ENCODE results near the gene LKAAEAR1. TPM values are rescaled to one million over a fixed set of nuclear protein-coding genes. Genes with fewer than 3 reads are reported as not detected.
A peak's percentile ranks its signal among the peaks of the same experiment; 100 is the strongest.

LKAAEAR1 gene
- total and polyA plus RNA-seq, 2 donors from 2014 or later: 0.31 TPM; not detected in 1

DNA sequence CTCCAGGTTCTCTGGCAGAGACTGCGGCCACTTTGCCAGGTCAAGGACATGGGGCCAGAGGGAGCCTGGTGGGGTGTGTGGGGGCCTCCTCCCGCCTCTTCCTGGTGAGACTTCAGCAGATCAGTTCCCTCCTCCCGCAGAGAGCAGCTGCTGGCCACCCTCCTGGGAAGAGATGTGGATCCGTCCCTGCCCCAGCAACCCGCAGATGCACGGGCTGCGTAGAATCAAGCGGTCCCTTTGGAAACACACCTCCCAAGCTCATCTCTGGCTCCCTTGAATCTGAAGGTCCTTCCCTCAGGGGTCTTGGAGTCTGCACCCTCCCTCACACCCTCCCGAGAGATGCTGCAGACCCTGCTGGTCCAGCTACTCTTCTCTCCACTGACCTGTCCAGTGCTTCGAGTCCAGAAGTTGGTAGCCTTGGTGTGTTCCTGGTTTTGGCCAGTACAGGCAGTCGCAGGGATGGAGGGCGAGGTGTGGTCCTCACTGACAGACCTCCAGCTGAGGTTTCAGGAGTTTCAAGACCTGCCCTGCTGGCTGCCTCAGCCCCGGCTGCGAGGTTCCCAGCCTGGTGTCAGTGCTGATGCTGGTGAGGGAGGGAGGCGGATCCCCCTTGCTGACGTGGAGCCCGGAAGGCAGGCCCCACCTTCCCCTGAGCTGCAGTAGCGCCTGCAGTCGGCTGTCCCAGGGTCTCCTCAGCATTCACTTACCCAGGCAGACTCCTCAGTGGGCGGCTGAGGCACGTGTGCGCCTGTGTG is 23.0 kb upstream of the LKAAEAR1 start, which contains the start of gene NPBWR2:
TSS of gene NPBWR2 (minus strand) at position 585 of the 755 bp plus-strand sequence. CDS start 734 bp downstream, outside the sequence.
- no peaks in the 10 kb centered on the region for H3K27me3 ChIP-seq (ENCODE audit: control insufficient read depth, insufficient read depth, low read length)
- peak in 2 of 5 donors; percentile 16 to 59 for DNase-seq
- H3K9me3 ChIP-seq (ENCODE audit: control insufficient read depth in 2 of 3, insufficient read depth in 1 of 3, low read length in 3 of 3): no peaks in the 10 kb centered on the region
- H3K27ac ChIP-seq (ENCODE audit: low read depth in 2 of 2, low read length in 2 of 2): no peak within 1 kb of the TSS
- H3K4me1 ChIP-seq (ENCODE audit: control insufficient read depth in 2 of 3, insufficient read depth in 2 of 3, low read depth in 1 of 3, low read length in 3 of 3): no peaks in the 10 kb centered on the region
- FAIRE-seq: no peak
- no peak within 1 kb of the TSS for H3K4me3 ChIP-seq (ENCODE audit: low read length in 3 of 3)
- H3K36me3 ChIP-seq (ENCODE audit: control insufficient read depth in 2 of 3, insufficient read depth in 3 of 3, low read length in 3 of 3): no peaks in the 10 kb centered on the region
- intact Hi-C loops (cut with DNase I): no loop called here
- TF ChIP-seq, protein P1, sequence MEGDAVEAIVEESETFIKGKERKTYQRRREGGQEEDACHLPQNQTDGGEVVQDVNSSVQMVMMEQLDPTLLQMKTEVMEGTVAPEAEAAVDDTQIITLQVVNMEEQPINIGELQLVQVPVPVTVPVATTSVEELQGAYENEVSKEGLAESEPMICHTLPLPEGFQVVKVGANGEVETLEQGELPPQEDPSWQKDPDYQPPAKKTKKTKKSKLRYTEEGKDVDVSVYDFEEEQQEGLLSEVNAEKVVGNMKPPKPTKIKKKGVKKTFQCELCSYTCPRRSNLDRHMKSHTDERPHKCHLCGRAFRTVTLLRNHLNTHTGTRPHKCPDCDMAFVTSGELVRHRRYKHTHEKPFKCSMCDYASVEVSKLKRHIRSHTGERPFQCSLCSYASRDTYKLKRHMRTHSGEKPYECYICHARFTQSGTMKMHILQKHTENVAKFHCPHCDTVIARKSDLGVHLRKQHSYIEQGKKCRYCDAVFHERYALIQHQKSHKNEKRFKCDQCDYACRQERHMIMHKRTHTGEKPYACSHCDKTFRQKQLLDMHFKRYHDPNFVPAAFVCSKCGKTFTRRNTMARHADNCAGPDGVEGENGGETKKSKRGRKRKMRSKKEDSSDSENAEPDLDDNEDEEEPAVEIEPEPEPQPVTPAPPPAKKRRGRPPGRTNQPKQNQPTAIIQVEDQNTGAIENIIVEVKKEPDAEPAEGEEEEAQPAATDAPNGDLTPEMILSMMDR (IDR thresholded peaks at IDR 0.05; ENCODE audit: borderline replicate concordance, extremely low read depth, insufficient read depth): no peak
- no peak within 1 kb of the TSS for H3K9ac ChIP-seq (ENCODE audit: low read length in 3 of 3)

DNA sequence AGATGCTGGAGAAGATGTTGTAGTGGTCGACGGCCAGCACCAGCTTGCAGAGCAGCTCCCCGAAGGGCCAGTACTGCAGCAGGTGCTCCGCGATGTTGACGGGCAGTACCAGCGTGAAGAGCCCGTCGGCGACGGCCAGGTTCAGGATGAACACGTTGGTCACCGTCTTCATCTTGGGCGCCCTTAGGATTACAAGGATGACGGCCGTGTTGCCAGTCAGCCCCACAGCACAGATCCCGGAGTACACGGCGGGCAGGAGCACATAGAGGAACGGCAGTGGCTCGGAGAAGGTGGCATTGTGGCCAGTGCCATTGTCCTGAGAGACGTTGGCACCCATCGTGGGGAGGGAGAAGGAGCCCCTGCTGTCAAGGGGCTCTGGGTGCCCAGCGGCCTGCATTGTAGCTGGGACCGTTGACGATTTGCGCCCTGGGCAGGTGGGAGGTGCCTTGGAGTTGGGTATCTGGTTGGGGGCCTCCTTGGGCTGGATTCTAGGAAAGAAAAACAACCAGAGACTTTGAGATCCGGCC is 22.3 kb upstream of the LKAAEAR1 start:
- no peaks in the 10 kb centered on the region for H3K36me3 ChIP-seq (ENCODE audit: control insufficient read depth in 2 of 3, insufficient read depth in 3 of 3, low read length in 3 of 3)
- TF ChIP-seq, protein P1 (IDR thresholded peaks at IDR 0.05; ENCODE audit: borderline replicate concordance, extremely low read depth, insufficient read depth): no peak
- H3K4me1 ChIP-seq (ENCODE audit: control insufficient read depth in 2 of 3, insufficient read depth in 2 of 3, low read depth in 1 of 3, low read length in 3 of 3): no peaks in the 10 kb centered on the region
- FAIRE-seq (no peak), DNase-seq (peak in 1 of 5 donors; percentile 59)
- intact Hi-C loops (cut with DNase I): no loop called here
- no peak overlapping the region for H3K9ac ChIP-seq (ENCODE audit: low read length in 3 of 3)
- H3K27me3 ChIP-seq (ENCODE audit: control insufficient read depth, insufficient read depth, low read length): peaks cover 2% of the 10 kb centered on the region
- no peak overlapping the region for H3K4me3 ChIP-seq (ENCODE audit: low read length in 3 of 3)
- H3K27ac ChIP-seq (ENCODE audit: low read depth in 2 of 2, low read length in 2 of 2): no peak overlapping the region
- H3K9me3 ChIP-seq (ENCODE audit: control insufficient read depth in 2 of 3, insufficient read depth in 1 of 3, low read length in 3 of 3): no peaks in the 10 kb centered on the region

DNA sequence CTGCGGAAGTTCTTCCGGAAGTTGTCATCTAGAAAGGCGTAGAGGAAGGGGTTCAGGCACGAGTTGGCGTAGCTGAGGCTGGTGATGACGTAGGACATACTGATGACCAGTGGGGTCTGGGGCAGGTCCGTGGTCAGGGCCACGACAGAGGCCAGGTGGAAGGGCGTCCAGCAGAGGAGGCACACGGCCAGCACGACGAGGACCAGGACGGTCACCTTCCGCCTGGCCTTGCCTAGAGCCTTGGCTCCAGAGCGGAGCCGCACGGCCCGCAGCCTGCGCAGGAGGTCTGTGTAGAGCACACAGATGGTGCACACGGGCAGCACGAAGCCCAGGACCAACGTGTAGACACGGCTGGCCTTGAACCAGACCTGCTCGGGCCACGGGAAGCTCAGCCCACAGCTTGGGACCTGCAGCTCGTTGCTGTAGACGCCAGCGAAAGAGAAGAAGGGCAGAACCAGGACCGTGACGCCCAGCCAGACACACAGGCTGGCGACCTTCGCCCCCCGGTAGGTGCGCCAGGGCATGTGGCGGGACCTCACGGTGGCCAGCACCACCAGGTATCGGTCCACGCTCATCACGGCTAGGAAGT is 21.7 kb upstream of the LKAAEAR1 start:
- TF ChIP-seq, protein P1 (IDR thresholded peaks at IDR 0.05; ENCODE audit: borderline replicate concordance, extremely low read depth, insufficient read depth): no peak
- Histone ChIP-seq H3K9me3 (ENCODE audit: control insufficient read depth in 2 of 3, insufficient read depth in 1 of 3, low read length in 3 of 3) (no peaks in the 10 kb centered on the region), H3K27me3 (ENCODE audit: control insufficient read depth, insufficient read depth, low read length) (peaks cover 2% of the 10 kb centered on the region), H3K9ac (ENCODE audit: low read length in 3 of 3) (no peak overlapping the region), H3K36me3 (ENCODE audit: control insufficient read depth in 2 of 3, insufficient read depth in 3 of 3, low read length in 3 of 3) (no peaks in the 10 kb centered on the region), H3K27ac (ENCODE audit: low read depth in 2 of 2, low read length in 2 of 2) (no peak overlapping the region), H3K4me1 (ENCODE audit: control insufficient read depth in 2 of 3, insufficient read depth in 2 of 3, low read depth in 1 of 3, low read length in 3 of 3) (no peaks in the 10 kb centered on the region), H3K4me3 (ENCODE audit: low read length in 3 of 3) (no peak overlapping the region)
- no peak for FAIRE-seq
- peak in 1 of 5 donors; percentile 56 for DNase-seq
- intact Hi-C loops (cut with DNase I): no loop called here
